Activated CD4-positive, alpha-beta T cell treated with anti-CD3 and anti-CD28 coated beads, Interleukin-2, amount 10 ng/mL, durations not matched to agents 7 days and 5 days (primary cell): ENCODE measurements around the gene SMTN. TPM values are rescaled to one million over a fixed set of nuclear protein-coding genes. Genes with fewer than 3 reads are reported as not detected.
"Not testable (repeated sequence)": the region's sequence is repeated elsewhere in the genome, so short reads cannot be mapped to it uniquely, and the experiment has no call there.

Source experiments
- CTCF ChIA-PET: fragments of 350-600 bp; sonication (Branson Sonifier 250); formaldehyde crosslinking; loops from one replicate; lab custom pipeline; 2021; ENCODE audit warnings: antibody characterized with exemption; lab: Charles Lee
- POLR2A ChIA-PET: fragments of 350-600 bp; sonication (Branson Sonifier 250); formaldehyde crosslinking; loops from one replicate; lab custom pipeline; 2021; ENCODE audit warnings: antibody characterized with exemption; lab: Charles Lee
- DNase-seq: peaks from one replicate; pipeline ENCODE4 v3.0.0-alpha.2; 2020
- H3K27ac Mint-ChIP-seq: one replicate; pipeline ENCODE4 v1.8.0; 2021; ENCODE audit warnings: mild to moderate bottlenecking, moderate library complexity, mixed read lengths
- H3K27me3 Mint-ChIP-seq: one replicate; pipeline ENCODE4 v1.8.0; 2021; ENCODE audit warnings: mixed read lengths
- H3K36me3 Mint-ChIP-seq: one replicate; pipeline ENCODE4 v1.8.0; 2021; ENCODE audit warnings: low read depth, mixed read lengths
- H3K4me1 Mint-ChIP-seq: one replicate; pipeline ENCODE4 v1.8.0; 2021; ENCODE audit warnings: mixed read lengths
- H3K4me3 Mint-ChIP-seq: one replicate; pipeline ENCODE4 v1.8.0; 2021; ENCODE audit warnings: mild to moderate bottlenecking, moderate library complexity, mixed read lengths
- H3K9me3 Mint-ChIP-seq: one replicate; pipeline ENCODE4 v1.8.0; 2021; ENCODE audit warnings: mixed read lengths
- total RNA-seq, 2 experiments: library from RNA; stranded (reverse); gene quantifications; one replicate each; pipeline ENCODE4 v1.2.3, GENCODE V29; 2021

The SMTN gene
- total RNA-seq, 2 experiments from 2014 or later: 46.1 to 51.6 TPM

GRCh38 chr22:31055117-31055634, 25.9 kb upstream of the SMTN start:
- H3K4me1 Mint-ChIP-seq: no peaks in the 10 kb centered on the region
- no peaks in the 10 kb centered on the region for H3K9me3 Mint-ChIP-seq
- no peak overlapping the region for H3K4me3 Mint-ChIP-seq
- H3K27ac Mint-ChIP-seq: no peak overlapping the region
- no peaks in the 10 kb centered on the region for H3K36me3 Mint-ChIP-seq
- no peaks in the 10 kb centered on the region for H3K27me3 Mint-ChIP-seq
- ChIA-PET CTCF (interaction anchor here (1.2 kb wide), 1 partner anchor 9 kb away, joined by 3 read pairs; no protein-coding TSS in a partner anchor), POLR2A (no interaction called here)
- DNase-seq: no peak

- ChIA-PET CTCF (interaction anchor here (1.2 to 1.5 kb wide), 2 partner anchors 9 to 12 kb away, joined by 3 read pairs; no protein-coding TSS in a partner anchor), POLR2A (no interaction called here)
- H3K4me3 Mint-ChIP-seq: no peak overlapping the region
Measured at GRCh38 chr22:31055635-31056159, 25.4 kb upstream of the SMTN start.

GRCh38 chr22:31056986-31057599, 24.0 kb upstream of the SMTN start:
- Mint-ChIP-seq H3K9me3 (no peaks in the 10 kb centered on the region), H3K36me3 (no peaks in the 10 kb centered on the region), H3K4me3 (no peak overlapping the region), H3K27ac (no peak overlapping the region), H3K4me1 (no peaks in the 10 kb centered on the region), H3K27me3 (no peaks in the 10 kb centered on the region)
- ChIA-PET POLR2A (no interaction called here), CTCF (interaction anchor here (1.3 to 1.5 kb wide), 2 partner anchors 9 to 13 kb away, joined by 3 to 4 read pairs; no protein-coding TSS in a partner anchor)
- no peak for DNase-seq

More at GRCh38 chr22:31055635-31056159, 25.4 kb upstream of the SMTN start:
- Mint-ChIP-seq H3K9me3 (no peaks in the 10 kb centered on the region), H3K36me3 (no peaks in the 10 kb centered on the region), H3K27ac (no peak overlapping the region), H3K27me3 (no peaks in the 10 kb centered on the region), H3K4me1 (no peaks in the 10 kb centered on the region)
- DNase-seq: no peak

GRCh38 chr22:31059663-31060062, 21.5 kb upstream of the SMTN start:
- H3K36me3 Mint-ChIP-seq, CTCF ChIA-PET, H3K27ac Mint-ChIP-seq, H3K4me3 Mint-ChIP-seq, DNase-seq, POLR2A ChIA-PET, H3K9me3 Mint-ChIP-seq, H3K4me1 Mint-ChIP-seq, H3K27me3 Mint-ChIP-seq: not testable (repeated sequence)

GRCh38 chr22:31062566-31063230, 18.4 kb upstream of the SMTN start:
- no peaks in the 10 kb centered on the region for H3K27me3 Mint-ChIP-seq
- POLR2A ChIA-PET: no interaction called here
- H3K9me3 Mint-ChIP-seq: peaks cover 3% of the 10 kb centered on the region
- no peak for DNase-seq
- H3K27ac Mint-ChIP-seq: no peak overlapping the region
- H3K36me3 Mint-ChIP-seq: no peaks in the 10 kb centered on the region
- H3K4me3 Mint-ChIP-seq: no peak overlapping the region
- CTCF ChIA-PET: no interaction called here
- peaks cover 5% of the 10 kb centered on the region for H3K4me1 Mint-ChIP-seq

GRCh38 chr22:31064369-31064768, 16.7 kb upstream of the SMTN start:
- H3K9me3 Mint-ChIP-seq: peaks cover 3% of the 10 kb centered on the region
- H3K27me3 Mint-ChIP-seq: no peaks in the 10 kb centered on the region
- H3K36me3 Mint-ChIP-seq: no peaks in the 10 kb centered on the region
- no peak overlapping the region for H3K27ac Mint-ChIP-seq
- H3K4me3 Mint-ChIP-seq: peak overlapping the region; percentile 1
- DNase-seq: no peak
- H3K4me1 Mint-ChIP-seq: peaks cover 5% of the 10 kb centered on the region
- ChIA-PET POLR2A (no interaction called here), CTCF (interaction anchor here (0.6 to 1.7 kb wide), 5 partner anchors 9 to 159 kb away, joined by 3 to 5 read pairs (median 4); no protein-coding TSS in a partner anchor)

- peaks cover 2% of the 10 kb centered on the region for H3K4me1 Mint-ChIP-seq
- ChIA-PET POLR2A (no interaction called here), CTCF (no interaction called here)
- H3K27me3 Mint-ChIP-seq: no peaks in the 10 kb centered on the region
- no peak for DNase-seq
- no peaks in the 10 kb centered on the region for H3K9me3 Mint-ChIP-seq
- H3K4me3 Mint-ChIP-seq: no peak overlapping the region
- no peaks in the 10 kb centered on the region for H3K36me3 Mint-ChIP-seq
- H3K27ac Mint-ChIP-seq: no peak overlapping the region
Measured at GRCh38 chr22:31068970-31069369, 12.1 kb upstream of the SMTN start.

GRCh38 chr22:31069691-31070314, 11.3 kb upstream of the SMTN start:
- CTCF ChIA-PET: interaction anchor here (0.8 kb wide), 1 partner anchor 70 kb away, joined by 3 read pairs; no protein-coding TSS in a partner anchor
- H3K27me3 Mint-ChIP-seq, H3K4me3 Mint-ChIP-seq, H3K27ac Mint-ChIP-seq, H3K4me1 Mint-ChIP-seq, H3K36me3 Mint-ChIP-seq, DNase-seq, POLR2A ChIA-PET, H3K9me3 Mint-ChIP-seq: not testable (repeated sequence)

- DNase-seq, POLR2A ChIA-PET, H3K9me3 Mint-ChIP-seq, H3K27ac Mint-ChIP-seq, H3K4me3 Mint-ChIP-seq, H3K4me1 Mint-ChIP-seq, H3K36me3 Mint-ChIP-seq, H3K27me3 Mint-ChIP-seq: not testable (repeated sequence)
- CTCF ChIA-PET: interaction anchor here (0.6 kb wide), 1 partner anchor 333 kb away, joined by 5 read pairs; no protein-coding TSS in a partner anchor
Measured at GRCh38 chr22:31073125-31073524, 8.0 kb upstream of the SMTN start.

- H3K4me1 Mint-ChIP-seq, H3K9me3 Mint-ChIP-seq, POLR2A ChIA-PET, H3K36me3 Mint-ChIP-seq, H3K27ac Mint-ChIP-seq, H3K4me3 Mint-ChIP-seq, H3K27me3 Mint-ChIP-seq, DNase-seq: not testable (repeated sequence)
- CTCF ChIA-PET: interaction anchor here (0.6 kb wide), 1 partner anchor 333 kb away, joined by 5 read pairs; no protein-coding TSS in a partner anchor
Measured at GRCh38 chr22:31073545-31074145, 7.5 kb upstream of the SMTN start.

GRCh38 chr22:31075961-31076360, 5.2 kb upstream of the SMTN start:
- Mint-ChIP-seq H3K36me3 (no peaks in the 10 kb centered on the region), H3K4me3 (no peak overlapping the region), H3K9me3 (no peaks in the 10 kb centered on the region), H3K27ac (no peak overlapping the region), H3K27me3 (no peaks in the 10 kb centered on the region), H3K4me1 (peaks cover 4% of the 10 kb centered on the region)
- CTCF ChIA-PET: no interaction called here
- POLR2A ChIA-PET: no interaction called here
- no peak for DNase-seq

GRCh38 chr22:31077681-31078080, 3.4 kb upstream of the SMTN start:
- Mint-ChIP-seq H3K4me1 (peaks cover 17% of the 10 kb centered on the region), H3K36me3 (no peaks in the 10 kb centered on the region), H3K4me3 (no peak overlapping the region), H3K27me3 (no peaks in the 10 kb centered on the region), H3K27ac (no peak overlapping the region), H3K9me3 (no peaks in the 10 kb centered on the region)
- ChIA-PET POLR2A (no interaction called here), CTCF (interaction anchor here (0.6 kb wide), 1 partner anchor 1819 kb away, joined by 4 read pairs; no protein-coding TSS in a partner anchor)
- no peak for DNase-seq
